ENCODE data around the gene CFAP43. TPM values are rescaled to one million over a fixed set of nuclear protein-coding genes. Genes with fewer than 3 reads are reported as not detected.
A peak's percentile ranks its signal among the peaks of the same experiment; 100 is the strongest.

Gene CFAP43
- total and polyA plus RNA-seq, 9 of the 15 experiments (the other 6 are each of a cell fraction or from before 2014, with no cell fraction given), result 0.07 to 0.86 (median 0.11) TPM; not detected in 1

- TF ChIP-seq ZBTB40 (IDR thresholded peaks at IDR 0.05) (peak; percentile 65), ZBTB40 (CRISPR knock-in tag; IDR thresholded peaks at IDR 0.05) (no peak), CBFB (CRISPR knock-in tag; IDR thresholded peaks at IDR 0.05) (no peak), HEY1 (CRISPR knock-in tag; IDR thresholded peaks at IDR 0.05; ENCODE audit: borderline replicate concordance) (no peak), KLF16 (IDR thresholded peaks at IDR 0.05) (peak; percentile 18; the same call in 1 of the 2 replicates), ZBTB5 (IDR thresholded peaks at IDR 0.05) (no peak), NCOA4 (IDR thresholded peaks at IDR 0.05; ENCODE audit: partially characterized antibody) (no peak), POLR2A (conservative IDR thresholded peaks at IDR 0.05) (peak; percentile 85), ATF1 (CRISPR knock-in tag; IDR thresholded peaks at IDR 0.05) (no peak), ATF1 (tag; IDR thresholded peaks at IDR 0.05) (peak; percentile 49; the same call in 1 of the 2 replicates), SOX6 (IDR thresholded peaks at IDR 0.05) (0 out of 2 replicates have a peak, but pooled peaks have one; percentile 9), LCOR (CRISPR knock-in tag; IDR thresholded peaks at IDR 0.05) (0 out of 2 replicates have a peak, but pooled peaks have one; percentile 46)
These were observed 22.5 kb upstream of the CFAP43 start, which contains the start of gene GSTO1 (continued) for GRCh38 chr10:104254493-104255310.
